HG03571 (cell line): ENCODE data around the gene TNFRSF25.

Experiments
- ATAC-seq: cut with Tn5 transposase; IDR thresholded peaks from one replicate; pipeline ENCODE4 v1.9.1; 2021; ENCODE audit not compliant: unreplicated experiment

TNFRSF25 gene

DNA sequence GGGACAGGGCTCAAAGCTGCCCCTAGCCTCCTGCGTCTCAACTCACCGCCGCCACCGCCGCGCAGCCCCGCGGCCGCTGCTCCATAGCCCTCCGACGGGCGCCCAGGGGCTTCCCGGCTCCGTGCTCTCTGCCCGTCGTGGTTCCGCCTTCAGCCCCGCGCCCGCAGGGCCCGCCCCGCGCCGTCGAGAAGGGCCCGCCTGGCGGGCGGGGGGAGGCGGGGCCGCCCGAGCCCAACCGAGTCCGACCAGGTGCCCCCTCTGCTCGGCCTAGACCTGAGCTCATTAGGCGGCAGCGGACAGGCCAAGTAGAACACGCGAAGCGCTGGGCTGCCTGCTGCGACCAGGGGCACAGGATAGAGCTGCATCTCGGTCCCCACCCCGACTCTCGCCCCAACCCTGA is at the start of gene TNFRSF25:
Gene TNFRSF25, minus strand, starts transcription at position 151 of the 400 bp plus-strand sequence. Its CDS starts 66 bp downstream, at position 85.
- ATAC-seq, result no peak

DNA sequence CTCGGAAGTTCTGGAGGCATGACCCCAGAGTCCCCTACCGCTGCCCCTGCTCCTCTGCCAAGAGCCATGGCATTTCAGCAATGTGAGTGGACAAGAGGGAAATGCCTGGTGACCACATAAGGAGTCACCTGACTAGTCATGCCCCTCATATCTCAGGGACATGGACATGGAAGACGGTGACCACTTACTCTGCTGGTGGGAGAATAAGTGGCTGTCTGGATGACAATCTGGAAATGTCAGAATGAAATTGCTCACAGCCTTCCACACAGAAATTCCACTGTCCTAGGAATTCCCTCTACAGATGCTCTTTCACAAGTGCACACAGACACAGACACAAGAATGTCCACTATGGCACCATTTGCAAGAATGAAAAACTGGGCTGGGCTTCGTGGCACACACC is 49.8 kb upstream of the TNFRSF25 start:
- ATAC-seq, result no peak

GRCh38 chr1:6513320-6513801 is 47.4 kb upstream of the TNFRSF25 start:
- no peak for ATAC-seq

DNA sequence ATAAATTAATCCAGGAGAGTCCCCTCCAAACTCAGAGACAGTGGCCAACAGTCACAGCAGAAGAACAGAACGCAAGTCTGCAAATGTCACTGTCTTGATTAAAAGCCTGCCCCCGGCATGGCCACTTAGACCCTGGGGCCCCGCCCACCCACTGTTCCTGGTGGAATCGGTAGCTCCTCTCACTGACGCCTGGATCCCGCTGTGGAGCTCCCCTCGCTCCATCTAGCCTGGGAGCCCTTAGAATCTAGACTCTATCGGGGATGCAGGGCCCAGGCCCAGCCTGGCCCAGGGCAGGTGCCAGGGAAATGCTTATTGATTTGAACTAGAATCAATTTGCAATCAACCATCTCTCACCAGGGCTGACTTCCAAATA is 46.9 kb upstream of the TNFRSF25 start:
- ATAC-seq, result no peak

DNA sequence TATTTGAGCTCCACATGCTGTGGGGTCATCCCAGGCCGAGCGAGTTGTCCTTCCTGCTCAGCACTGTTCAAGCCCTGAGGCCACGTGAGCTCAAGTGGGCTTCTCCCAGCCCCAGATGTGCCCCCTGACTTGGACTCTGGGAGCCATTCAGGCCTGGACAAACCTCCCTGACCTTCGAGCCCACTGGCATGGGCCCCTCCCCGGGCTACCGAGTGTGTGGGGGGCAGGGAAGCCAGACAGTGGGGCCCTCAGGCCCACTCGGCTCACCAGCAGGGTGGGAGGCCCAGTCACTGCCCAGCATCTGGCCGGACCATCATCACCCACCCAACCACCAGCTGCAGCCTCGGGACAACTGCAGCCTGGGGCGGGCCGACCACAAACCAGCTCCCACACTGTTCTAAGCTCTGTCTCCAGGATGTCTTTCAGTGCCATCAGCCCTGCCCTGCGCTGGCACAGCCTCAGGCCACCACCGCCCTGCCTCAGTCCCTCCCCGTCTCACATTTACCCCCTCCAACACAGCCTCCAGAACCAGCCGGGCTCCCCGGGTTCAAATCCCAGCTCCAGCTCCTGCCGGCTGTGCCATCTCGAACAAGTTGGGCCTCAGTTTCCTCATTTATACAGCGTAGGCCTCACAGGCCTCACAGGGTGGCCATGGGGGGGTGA is 46.4 kb upstream of the TNFRSF25 start:
- no peak for ATAC-seq

GRCh38 chr1:6511561-6512244 is 45.7 kb upstream of the TNFRSF25 start:
- no peak for ATAC-seq

GRCh38 chr1:6511056-6511455 is 45.1 kb upstream of the TNFRSF25 start:
- no peak for ATAC-seq

DNA sequence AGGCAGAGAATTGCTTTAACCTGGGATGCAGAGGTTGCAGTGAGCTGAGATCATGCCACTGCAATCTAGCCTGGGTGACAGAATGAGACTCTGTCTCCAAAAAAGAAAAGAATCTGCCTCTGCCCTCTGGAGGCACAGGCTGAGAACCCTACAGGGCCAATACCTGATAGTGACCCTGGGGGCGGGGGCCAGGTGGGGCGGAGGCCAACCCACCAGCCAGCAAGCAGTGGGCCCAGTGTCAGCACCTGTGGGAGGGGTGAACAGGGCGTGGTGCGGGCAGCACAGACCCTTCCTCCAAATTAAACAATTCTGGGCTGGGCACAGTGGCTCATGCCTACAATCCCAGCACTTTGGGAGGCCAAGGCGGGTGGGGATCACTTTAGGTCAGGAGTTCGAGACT is 44.5 kb upstream of the TNFRSF25 start:
- ATAC-seq, result no peak

DNA sequence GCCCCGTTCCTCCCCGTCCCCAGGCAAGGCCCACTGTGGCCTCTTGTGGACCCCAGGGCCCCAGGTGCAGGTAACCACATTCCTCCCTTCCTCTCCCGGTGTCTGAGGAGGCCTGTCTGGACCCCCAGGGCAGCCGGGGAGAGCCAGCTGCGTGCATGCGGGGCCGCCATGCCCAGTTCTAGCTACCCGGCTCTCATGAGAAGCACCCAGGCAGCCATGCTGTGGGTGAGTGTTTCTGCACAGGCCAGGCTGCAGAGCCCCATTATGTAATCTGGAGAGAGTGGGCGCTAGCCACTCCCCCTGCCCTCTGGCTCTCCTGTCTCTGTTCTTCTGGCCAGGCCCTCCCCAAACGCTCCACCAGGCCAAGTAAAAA is 43.9 kb upstream of the TNFRSF25 start:
- no peak for ATAC-seq

- ATAC-seq, result no peak
These were observed 43.4 kb upstream of the TNFRSF25 start for GRCh38 chr1:6509220-6509918.

DNA sequence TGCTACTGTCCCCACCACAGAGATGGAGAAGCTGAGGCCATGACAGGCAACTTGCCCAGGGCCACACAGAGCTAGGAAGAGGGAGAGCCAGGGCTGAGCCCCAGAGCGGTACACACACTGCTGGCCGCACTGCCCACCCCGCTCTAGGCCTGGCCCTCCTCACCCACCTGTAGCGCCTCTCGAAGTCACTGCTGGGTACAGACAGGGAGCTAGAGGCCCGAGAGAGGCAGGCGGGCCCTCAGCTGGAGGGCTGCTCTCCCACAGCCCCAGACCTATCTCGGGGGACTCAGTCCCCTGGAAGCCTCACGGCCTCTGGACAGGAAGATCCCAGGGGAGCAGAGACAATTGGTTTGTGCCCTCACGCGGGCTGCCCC is 42.8 kb upstream of the TNFRSF25 start:
- no peak for ATAC-seq

DNA sequence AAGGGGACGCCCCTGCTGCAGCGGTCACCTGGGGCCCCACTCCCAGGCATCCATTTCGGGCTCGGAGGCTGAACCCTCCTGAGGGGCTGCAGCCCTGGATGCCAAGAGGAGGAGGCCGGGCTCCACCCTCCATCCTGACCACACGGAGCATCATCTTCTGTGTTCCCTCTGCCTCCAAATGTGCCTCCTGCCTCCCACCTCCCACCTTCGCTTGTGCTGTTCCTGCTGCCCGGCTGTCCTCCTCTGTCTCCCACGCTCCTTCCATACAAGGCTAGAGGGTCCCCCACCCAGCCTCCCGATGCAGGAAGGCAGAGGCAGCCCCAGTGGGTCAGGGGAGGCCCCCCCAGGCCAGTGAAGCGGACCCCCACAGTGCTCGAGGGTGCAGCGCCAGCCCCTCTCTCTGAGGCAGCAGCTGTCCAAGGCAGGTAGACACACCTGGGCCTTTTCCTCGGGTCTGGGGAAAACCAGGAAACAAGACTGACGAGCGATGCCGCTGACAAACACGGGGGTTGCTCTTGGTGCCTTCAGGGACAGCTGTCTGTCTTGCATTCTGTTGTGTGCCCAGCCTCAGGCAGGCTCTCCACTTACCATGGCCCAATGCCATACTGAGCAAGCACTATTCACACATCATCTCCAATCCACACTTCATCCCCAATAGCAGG is 42.3 kb upstream of the TNFRSF25 start:
- ATAC-seq, result no peak

DNA sequence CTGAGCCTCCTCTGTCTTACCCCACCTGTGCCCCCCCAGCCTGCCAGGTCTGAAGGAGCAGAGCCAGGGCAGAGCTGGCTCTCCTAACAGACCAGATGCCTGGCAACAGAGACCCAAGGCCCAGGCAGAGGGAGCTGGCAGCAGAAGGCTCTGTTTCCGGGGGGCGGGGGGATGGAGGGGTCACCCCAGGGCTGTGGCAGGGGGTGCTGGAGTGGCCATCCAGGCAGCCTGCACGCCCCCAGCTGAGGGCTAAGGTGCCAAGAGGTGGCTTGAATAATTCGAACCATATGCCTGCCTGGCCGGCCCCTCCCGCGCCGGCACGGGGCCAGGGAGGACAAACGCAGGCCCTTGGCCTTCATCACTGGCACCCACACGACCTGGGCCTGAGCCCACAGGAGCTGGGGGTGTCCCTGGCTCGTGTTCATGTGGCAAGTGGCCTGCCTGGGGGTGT is 41.5 kb upstream of the TNFRSF25 start:
- ATAC-seq, result no peak

DNA sequence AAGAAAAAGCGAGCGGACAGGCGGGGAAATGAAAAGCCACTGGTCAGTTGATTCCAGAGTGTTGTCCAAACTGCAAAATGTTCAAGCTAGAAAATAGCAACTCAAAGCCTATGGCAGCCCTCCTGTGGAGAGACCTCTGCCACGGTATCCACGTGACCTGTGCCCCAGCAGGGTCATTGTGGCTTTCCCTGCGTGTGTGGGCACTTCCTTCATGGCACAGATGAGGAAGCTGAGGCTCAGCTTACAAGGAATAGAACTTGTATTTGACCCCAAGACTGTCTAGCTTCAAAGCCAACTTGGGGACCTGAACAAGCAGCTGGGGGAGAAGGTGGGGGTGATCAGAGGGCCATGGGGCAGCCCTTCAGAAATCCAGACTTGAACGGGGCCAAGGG is 41.1 kb upstream of the TNFRSF25 start:
- ATAC-seq, result no peak

GRCh38 chr1:6506210-6507036 is 40.5 kb upstream of the TNFRSF25 start:
- ATAC-seq, result no peak

- ATAC-seq, result no peak
These were observed 39.6 kb upstream of the TNFRSF25 start for GRCh38 chr1:6505367-6506209.

DNA sequence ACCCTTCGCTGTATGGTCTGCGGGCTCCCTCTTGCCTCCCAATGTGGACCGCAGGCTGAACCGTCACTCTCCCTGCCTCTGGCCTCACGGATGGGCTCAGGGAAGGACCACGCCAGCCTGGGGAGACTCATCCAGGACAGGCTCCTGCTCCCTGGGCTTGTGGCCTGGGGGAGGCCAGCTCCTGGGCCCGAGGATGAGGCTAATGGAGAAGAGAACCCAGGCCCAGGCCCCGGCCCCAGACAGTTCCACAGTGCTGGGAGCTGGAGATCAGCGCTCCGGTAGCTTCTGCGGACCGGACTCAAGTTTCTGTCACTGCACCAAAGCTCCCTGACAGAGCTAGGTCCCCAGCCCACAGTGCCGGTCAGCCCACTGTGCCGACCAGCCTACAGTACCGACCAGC is 38.9 kb upstream of the TNFRSF25 start:
- no peak for ATAC-seq

- no peak for ATAC-seq
These were observed 38.1 kb upstream of the TNFRSF25 start for GRCh38 chr1:6503884-6504602.
